ENCODE data around the gene TEX2. TPM values are rescaled to one million over a fixed set of nuclear protein-coding genes. Genes with fewer than 3 reads are reported as not detected.

TEX2 gene
- total and polyA plus RNA-seq, 2 of the 13 experiments (the other 11 are each of a cell fraction or from before 2014, with no cell fraction given) = 21.4 to 37.7 TPM

- TF ChIP-seq SMC3 (IDR thresholded peaks at IDR 0.05; ENCODE audit: low read length) (no peak), ESRRA (CRISPR knock-in tag; IDR thresholded peaks at IDR 0.05; ENCODE audit: low read depth) (peak; percentile 43; the same call in 1 of the 2 replicates), ZNF331 (CRISPR knock-in tag; IDR thresholded peaks at IDR 0.05) (peak; percentile 84; the same call in 1 of the 2 replicates), ZNF337 (CRISPR knock-in tag; IDR thresholded peaks at IDR 0.05; ENCODE audit: borderline replicate concordance, low read depth) (no peak), ATF4 (CRISPR knock-in tag; IDR thresholded peaks at IDR 0.05) (peak in 1 of 2 experiments; percentile 65; a peak in 2 of 4 replicates), SRSF4 (IDR thresholded peaks at IDR 0.05; ENCODE audit: low read depth, low read length, poor library complexity, severe bottlenecking) (no peak), JDP2 (CRISPR knock-in tag; IDR thresholded peaks at IDR 0.05; ENCODE audit: borderline replicate concordance) (no peak; the same call in 1 of the 2 replicates), ZNF496 (CRISPR knock-in tag; IDR thresholded peaks at IDR 0.05; ENCODE audit: insufficient replicate concordance) (no peak), KLF11 (CRISPR knock-in tag; IDR thresholded peaks at IDR 0.05) (peak; percentile 87; the same call in 1 of the 2 replicates), HNRNPH1 (optimal IDR thresholded peaks at IDR 0.05; ENCODE audit: low read depth, low read length) (no peak), DR1 (CRISPR knock-in tag; IDR thresholded peaks at IDR 0.05) (peak; percentile 98), ZNF841 (CRISPR knock-in tag; IDR thresholded peaks at IDR 0.05; ENCODE audit: borderline replicate concordance) (no peak), HNRNPUL1 (IDR thresholded peaks at IDR 0.05; ENCODE audit: low read depth, low read length) (no peak), DPF2 (CRISPR knock-in tag; IDR thresholded peaks at IDR 0.05; ENCODE audit: borderline replicate concordance, low read depth) (no peak), ZBTB34 (CRISPR knock-in tag; IDR thresholded peaks at IDR 0.05) (no peak), ZNF34 (CRISPR knock-in tag; IDR thresholded peaks at IDR 0.05; ENCODE audit: borderline replicate concordance) (peak; percentile 96; the same call in 1 of the 2 replicates), NAIF1 (CRISPR knock-in tag; IDR thresholded peaks at IDR 0.05; ENCODE audit: borderline replicate concordance) (no peak), HOXD1 (CRISPR knock-in tag; IDR thresholded peaks at IDR 0.05) (peak; percentile 71; the same call in 1 of the 2 replicates), SIX1 (CRISPR knock-in tag; IDR thresholded peaks at IDR 0.05; ENCODE audit: borderline replicate concordance) (no peak), THAP7 (CRISPR knock-in tag; IDR thresholded peaks at IDR 0.05) (peak; percentile 83), ZNF576 (CRISPR knock-in tag; IDR thresholded peaks at IDR 0.05) (no peak), FUBP1 (CRISPR knock-in tag; IDR thresholded peaks at IDR 0.05; ENCODE audit: borderline replicate concordance) (no peak)
Measured at GRCh38 chr17:64129765-64130558, 133.1 kb downstream of the TEX2 start, which contains the start of gene ERN1 (continued).

Data from HepG2 (cell line).